ENCODE data around the gene TANGO6.

DNA sequence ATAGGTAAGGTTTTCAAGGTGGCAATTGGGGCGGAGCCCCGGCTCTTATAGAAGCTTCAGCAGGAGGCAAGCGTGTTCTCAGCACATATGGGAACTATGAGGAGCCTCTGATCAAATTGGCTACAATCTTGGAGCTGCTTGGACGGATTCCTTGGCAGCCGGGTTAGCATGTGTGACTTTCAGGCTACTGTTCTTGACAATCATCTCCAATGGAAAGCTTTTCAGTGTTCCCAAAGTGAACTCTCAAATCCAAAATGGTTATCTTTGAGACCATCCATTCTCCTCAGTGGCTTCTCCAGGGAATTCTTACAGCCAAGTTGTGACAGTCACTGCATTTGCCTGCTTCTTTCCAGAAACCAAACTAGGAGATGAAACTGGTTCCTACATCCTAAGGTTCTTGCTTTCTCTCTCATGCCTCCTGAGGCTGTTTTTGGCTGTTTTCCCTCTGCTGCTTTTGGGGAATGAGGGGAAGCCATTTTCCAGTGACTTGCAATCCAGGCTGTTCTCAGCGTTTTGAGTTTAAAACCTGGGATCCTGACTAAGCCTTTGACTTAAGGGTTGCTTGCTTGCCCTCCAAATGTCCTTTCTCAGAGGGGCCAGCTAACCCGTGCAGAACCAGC lies 273.0 kb downstream of the TANGO6 start:
- TF ChIP-seq, protein P1, sequence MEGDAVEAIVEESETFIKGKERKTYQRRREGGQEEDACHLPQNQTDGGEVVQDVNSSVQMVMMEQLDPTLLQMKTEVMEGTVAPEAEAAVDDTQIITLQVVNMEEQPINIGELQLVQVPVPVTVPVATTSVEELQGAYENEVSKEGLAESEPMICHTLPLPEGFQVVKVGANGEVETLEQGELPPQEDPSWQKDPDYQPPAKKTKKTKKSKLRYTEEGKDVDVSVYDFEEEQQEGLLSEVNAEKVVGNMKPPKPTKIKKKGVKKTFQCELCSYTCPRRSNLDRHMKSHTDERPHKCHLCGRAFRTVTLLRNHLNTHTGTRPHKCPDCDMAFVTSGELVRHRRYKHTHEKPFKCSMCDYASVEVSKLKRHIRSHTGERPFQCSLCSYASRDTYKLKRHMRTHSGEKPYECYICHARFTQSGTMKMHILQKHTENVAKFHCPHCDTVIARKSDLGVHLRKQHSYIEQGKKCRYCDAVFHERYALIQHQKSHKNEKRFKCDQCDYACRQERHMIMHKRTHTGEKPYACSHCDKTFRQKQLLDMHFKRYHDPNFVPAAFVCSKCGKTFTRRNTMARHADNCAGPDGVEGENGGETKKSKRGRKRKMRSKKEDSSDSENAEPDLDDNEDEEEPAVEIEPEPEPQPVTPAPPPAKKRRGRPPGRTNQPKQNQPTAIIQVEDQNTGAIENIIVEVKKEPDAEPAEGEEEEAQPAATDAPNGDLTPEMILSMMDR (optimal IDR thresholded peaks at IDR 0.05 in 1 of 3, IDR thresholded peaks at IDR 0.05 in 1 of 3, conservative IDR thresholded peaks at IDR 0.05 in 1 of 3; ENCODE audit: extremely low read depth in 1 of 3, insufficient read depth in 2 of 3, low read length in 3 of 3) = no peak
- TF ChIP-seq EZH2 (IDR thresholded peaks at IDR 0.05; ENCODE audit: low read length) = no peak

Measured in keratinocyte (primary cell).